ENCODE data around the gene GPR148. TPM values are rescaled to one million over a fixed set of nuclear protein-coding genes. Genes with fewer than 3 reads are reported as not detected.

The GPR148 gene
- total and polyA plus RNA-seq, 2 of the 8 experiments (the other 6 are each of a cell fraction or from before 2014, with no cell fraction given): 0.05 TPM; not detected in 1

DNA sequence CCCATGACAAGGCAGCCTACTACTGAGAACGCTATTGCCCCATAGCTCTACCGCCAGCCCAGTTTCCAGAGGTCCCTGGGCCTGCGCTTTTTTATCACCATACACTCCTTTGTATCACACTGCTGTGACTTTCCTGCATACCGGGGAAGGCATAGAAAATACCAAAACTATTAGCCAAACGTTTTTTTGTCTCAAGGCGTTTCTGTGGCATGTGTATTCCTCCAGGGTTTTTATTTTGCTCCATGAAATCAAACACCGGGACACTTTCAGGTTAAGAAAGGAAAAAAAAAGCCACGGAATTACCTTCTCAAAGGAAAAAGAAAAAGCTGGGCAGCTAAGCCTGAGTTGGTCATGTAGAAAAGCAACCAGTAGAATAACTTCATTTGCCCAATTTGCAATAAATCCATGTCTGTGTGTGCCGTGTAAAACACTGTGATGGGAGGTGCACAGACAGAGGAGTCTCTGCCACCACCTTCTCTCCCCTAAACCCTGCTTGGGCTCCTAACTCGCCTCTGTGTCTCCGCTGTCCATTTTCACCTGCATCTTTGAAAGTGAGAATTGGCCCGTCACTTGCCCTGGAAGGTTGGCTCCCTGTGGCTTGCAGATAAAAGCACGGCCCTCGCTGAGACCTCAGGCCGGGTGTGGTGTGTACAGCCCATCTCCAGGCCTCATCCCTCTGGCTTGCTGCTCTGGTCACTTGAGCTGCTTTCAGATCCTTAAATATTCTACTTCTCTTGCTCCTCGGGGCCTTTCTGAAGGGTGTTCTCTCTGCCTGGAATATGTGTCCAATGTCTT is 28.2 kb downstream of the GPR148 start:
- Histone ChIP-seq H3K79me2 (ENCODE audit: control insufficient read depth in 1 of 2, insufficient read depth in 2 of 2, low read length in 2 of 2) (no peaks in the 10 kb centered on the region), H3K27me3 (replicated peaks in 1 of 4; ENCODE audit: control insufficient read depth in 3 of 4, extremely low read depth in 1 of 4, insufficient read depth in 3 of 4, low read length in 3 of 4) (peaks cover 2 to 27% (median 21%) of the 10 kb centered on the region in 4 experiments), H3K4me2 (ENCODE audit: insufficient read depth in 1 of 2, low read depth in 2 of 2, low read length in 2 of 2) (peak overlapping the region; percentile 99), H4K5ac (ENCODE audit: insufficient read length, low read depth, low read length) (no peak overlapping the region), H3K23ac (ENCODE audit: insufficient read length) (no peak overlapping the region), H3K56ac (replicated peaks; ENCODE audit: insufficient read length, low read depth, low read length) (no peak overlapping the region), H3K9ac (replicated peaks in 1 of 4; ENCODE audit: extremely low read depth in 1 of 4, low read depth in 3 of 4, low read length in 3 of 4) (no peak overlapping the region), H3K23me2 (ENCODE audit: low read depth, low read length) (peaks cover 11% of the 10 kb centered on the region), H3K4me1 (replicated peaks in 1 of 4; ENCODE audit: control insufficient read depth in 3 of 4, insufficient read depth in 4 of 4, low read length in 3 of 4) (peaks cover 0 to 8% (median 5%) of the 10 kb centered on the region in 4 experiments; a peak in 6 of 7 replicates), H3K27ac (ENCODE audit: low read depth, low read length) (no peak overlapping the region), H3K79me1 (ENCODE audit: low read depth, low read length) (no peaks in the 10 kb centered on the region), H4K8ac (ENCODE audit: extremely low read depth, insufficient read depth, low read length) (no peak overlapping the region), H2BK20ac (ENCODE audit: low read length) (no peak overlapping the region), H2AK5ac (ENCODE audit: low read depth, low read length) (no peak overlapping the region), H3K4me3 (ENCODE audit: extremely low read depth in 1 of 4, insufficient read depth in 2 of 4, low read depth in 3 of 4, low read length in 4 of 4) (peak overlapping the region in 3 of 4 experiments; percentile 65 to 67 (median 66); a peak in 5 of 8 replicates), H3K4ac (replicated peaks; ENCODE audit: insufficient read length, low read depth, low read length) (no peak overlapping the region), H3K14ac (ENCODE audit: insufficient read length) (no peak overlapping the region), H2BK120ac (replicated peaks; ENCODE audit: low read depth, low read length) (no peak overlapping the region), H3K9me3 (ENCODE audit: insufficient read depth in 2 of 2, low read depth in 1 of 2, low read length in 1 of 2) (no peaks in the 10 kb centered on the region), H2AFZ (ENCODE audit: low read length) (no peak overlapping the region), H4K20me1 (replicated peaks in 1 of 2; ENCODE audit: control insufficient read depth in 1 of 2, insufficient read depth in 2 of 2, low read length in 2 of 2) (peaks cover 0 to 2% of the 10 kb centered on the region in 2 experiments), H2BK15ac (ENCODE audit: low read length) (no peak overlapping the region; the same call in 1 of the 2 replicates), H2BK12ac (ENCODE audit: low read depth, low read length) (no peak overlapping the region), H3K18ac (ENCODE audit: extremely low read depth, low read length) (no peak overlapping the region), H2BK5ac (ENCODE audit: low read depth, low read length) (no peak overlapping the region), H4K91ac (replicated peaks; ENCODE audit: insufficient read length, low read length) (no peak overlapping the region), H3K36me3 (ENCODE audit: control insufficient read depth in 2 of 4, insufficient read depth in 4 of 4, low read length in 3 of 4) (no peaks in the 10 kb centered on the region)
- FAIRE-seq (no peak), DNase-seq (ENCODE audit: low read depth in 1 of 2, low spot score in 2 of 2) (no peak)
- CTCF ChIA-PET (ENCODE audit: partially characterized antibody): interaction anchor here (1.1 to 1.3 kb wide), 2 partner anchors 13 to 14 kb away, joined by 3 to 6 read pairs; no protein-coding TSS in a partner anchor
- WGBS, 2 experiments (ENCODE audit: extremely low coverage in 1 of 2, insufficient coverage in 1 of 2, insufficient read length in 1 of 2, insufficient replicate concordance in 2 of 2, low coverage in 1 of 2, low lambda C conversion rate in 2 of 2, missing lambda C conversion rate in 1 of 2): 52% methylated on average over 16 of the region's 16 CpGs; no CpG with 5 or more reads in 1 of the 2 experiments
- TF ChIP-seq SP2 (IDR thresholded peaks at IDR 0.05; ENCODE audit: low read length) (no peak), CHD2 (IDR thresholded peaks at IDR 0.05; ENCODE audit: low read length) (no peak), RFX5 (IDR thresholded peaks at IDR 0.05; ENCODE audit: borderline replicate concordance, low read depth, low read length) (no peak), RAD21 (IDR thresholded peaks at IDR 0.05 in 1 of 2, conservative IDR thresholded peaks at IDR 0.05 in 1 of 2; ENCODE audit: low read depth in 2 of 2, low read length in 2 of 2) (no peak), SP4 (IDR thresholded peaks at IDR 0.05; ENCODE audit: low read length) (no peak), SRF (IDR thresholded peaks at IDR 0.05; ENCODE audit: low read depth, low read length) (no peak), PHF8 (conservative IDR thresholded peaks at IDR 0.05; ENCODE audit: low read depth, low read length) (no peak)
- POLR2A ChIA-PET (ENCODE audit: partially characterized antibody): no interaction called here

All from H1 (cell line).